ENCODE data around the gene RNGTT.
A peak's percentile ranks its signal among the peaks of the same experiment; 100 is the strongest.

Gene RNGTT

GRCh38 chr6:88650029-88650619 is 313.3 kb downstream of the RNGTT start:
- no peak for DNase-seq

GRCh38 chr6:88641178-88641903 is 322.1 kb downstream of the RNGTT start:
- DNase-seq = no peak

GRCh38 chr6:88637761-88638545 is 325.5 kb downstream of the RNGTT start:
- DNase-seq = no peak

- DNase-seq = no peak
Measured at GRCh38 chr6:88636871-88637270, 326.5 kb downstream of the RNGTT start.

DNA sequence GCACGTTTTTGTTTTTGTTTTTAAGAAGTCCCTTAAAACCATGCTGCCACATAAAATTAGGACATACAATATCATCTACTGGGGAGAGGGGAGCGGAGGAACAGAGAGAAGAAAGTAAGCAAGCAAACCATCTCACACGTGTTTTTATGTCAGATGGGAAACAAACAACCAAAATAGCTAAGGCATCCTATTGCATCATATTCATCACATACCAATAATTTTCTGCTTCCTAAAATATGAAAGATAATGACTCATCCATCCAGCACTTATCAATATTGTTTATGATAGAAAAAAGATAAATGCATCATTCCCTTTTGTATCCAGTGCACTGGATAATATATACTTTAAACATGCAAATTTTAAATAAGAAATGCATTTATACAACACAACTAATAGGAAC is 329.6 kb downstream of the RNGTT start:
- no peak for DNase-seq

- DNase-seq = no peak
Measured at GRCh38 chr6:88631830-88632229, 331.6 kb downstream of the RNGTT start.

GRCh38 chr6:88629838-88630494 is 333.5 kb downstream of the RNGTT start:
- no peak for DNase-seq

- DNase-seq = peak; percentile 77
Measured at GRCh38 chr6:88626460-88626859, 337.0 kb downstream of the RNGTT start.

GRCh38 chr6:88623531-88623930 is 339.9 kb downstream of the RNGTT start:
- no peak for DNase-seq

DNA sequence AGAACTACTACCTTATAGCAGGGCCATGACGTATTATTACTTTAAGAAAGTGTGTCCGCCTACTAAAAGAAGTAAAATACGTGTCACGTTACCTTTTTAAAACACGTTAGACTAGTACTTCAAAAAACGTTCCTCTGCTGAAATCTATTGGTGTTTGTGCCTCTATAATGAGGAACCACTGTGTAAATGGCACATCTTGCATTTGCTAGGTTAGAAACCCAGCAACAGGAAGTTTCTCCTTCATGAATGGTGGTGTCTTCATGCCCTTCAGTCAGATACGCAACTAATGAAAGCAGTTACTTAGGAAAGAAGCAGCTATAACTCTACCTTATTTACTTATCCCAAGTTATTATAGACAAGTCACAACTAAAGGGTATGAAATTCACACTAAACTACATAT is 343.5 kb downstream of the RNGTT start:
- DNase-seq = no peak

- no peak for DNase-seq
Measured at GRCh38 chr6:88616380-88616779, 347.0 kb downstream of the RNGTT start.

- no peak for DNase-seq
Measured at GRCh38 chr6:88614316-88614877, 349.0 kb downstream of the RNGTT start.

DNA sequence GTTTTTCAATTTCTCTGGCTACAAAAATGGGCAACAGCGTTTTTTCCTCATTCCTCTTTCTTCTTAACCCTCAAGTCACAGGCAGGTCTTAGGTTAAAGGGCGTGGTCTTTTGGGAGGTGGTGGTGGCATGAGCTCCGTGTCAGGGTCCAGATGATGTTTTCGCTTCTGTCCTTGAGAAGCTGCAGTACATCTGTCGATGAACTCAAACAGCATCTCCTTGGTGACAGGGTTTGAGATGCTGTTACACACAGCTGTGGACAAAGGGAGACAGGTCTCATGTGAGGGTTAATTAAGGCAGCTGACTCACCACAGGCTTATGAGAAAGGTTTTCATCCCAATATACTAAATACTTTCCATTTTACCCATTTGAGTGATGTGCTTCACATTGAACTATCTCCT is 350.8 kb downstream of the RNGTT start:
- DNase-seq = no peak

DNA sequence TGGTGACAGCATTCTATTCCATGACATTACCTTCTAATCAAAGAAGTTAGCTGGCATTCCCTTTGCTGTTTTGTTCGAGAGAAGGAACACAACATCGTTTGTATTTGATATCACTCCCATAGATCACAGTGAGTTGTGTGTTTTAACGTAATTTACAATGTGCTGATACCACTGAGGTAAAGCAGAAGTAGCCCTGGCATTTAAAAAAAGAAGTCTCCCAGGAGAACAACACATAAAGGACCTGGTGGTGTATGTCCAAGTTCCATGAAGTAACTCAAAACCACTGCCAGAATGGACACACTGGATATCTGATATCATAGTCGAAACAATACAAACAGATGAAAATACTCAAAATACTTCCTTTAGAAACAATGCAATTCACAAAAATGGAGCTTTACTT is 351.7 kb downstream of the RNGTT start:
- no peak for DNase-seq

DNA sequence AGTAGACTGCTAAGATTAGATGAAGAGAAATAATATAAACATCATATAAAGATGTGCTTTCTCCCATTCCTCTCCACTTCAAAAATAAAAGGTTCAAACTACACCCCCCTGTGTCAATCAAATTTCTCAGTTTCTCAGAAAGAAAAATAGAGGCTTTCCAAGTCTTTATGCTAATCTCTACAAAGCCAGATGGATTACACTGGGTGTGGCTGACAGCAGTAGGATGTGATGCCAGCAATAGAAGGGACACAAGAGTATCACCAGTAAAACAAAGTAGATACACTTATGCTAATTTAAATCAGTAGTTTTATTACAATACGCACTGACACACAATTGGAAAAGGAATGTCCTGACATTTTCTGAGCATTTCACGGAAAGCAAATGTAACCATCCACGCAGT is 353.4 kb downstream of the RNGTT start:
- DNase-seq = no peak

GRCh38 chr6:88605271-88605670 is 358.1 kb downstream of the RNGTT start:
- no peak for DNase-seq

DNA sequence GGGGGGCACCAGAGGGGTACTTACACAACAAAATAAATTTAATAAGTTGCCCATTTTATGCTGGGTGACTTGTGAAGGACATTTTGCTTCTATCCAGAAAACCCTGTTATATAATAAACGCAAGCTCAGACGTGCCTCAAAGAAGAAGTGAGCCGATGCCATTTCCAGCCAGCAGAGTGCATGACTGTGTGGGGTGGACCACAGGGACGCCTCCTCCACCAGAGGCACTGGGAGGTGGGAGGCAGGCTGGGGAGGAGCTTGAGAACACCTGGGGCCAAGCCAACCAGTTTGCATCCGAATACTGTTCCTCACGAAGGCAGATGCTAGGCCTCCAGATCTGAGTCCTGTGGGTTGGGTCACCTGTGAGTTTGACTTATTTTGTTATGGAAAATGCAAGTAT is 363.8 kb downstream of the RNGTT start:
- DNase-seq = no peak

DNA sequence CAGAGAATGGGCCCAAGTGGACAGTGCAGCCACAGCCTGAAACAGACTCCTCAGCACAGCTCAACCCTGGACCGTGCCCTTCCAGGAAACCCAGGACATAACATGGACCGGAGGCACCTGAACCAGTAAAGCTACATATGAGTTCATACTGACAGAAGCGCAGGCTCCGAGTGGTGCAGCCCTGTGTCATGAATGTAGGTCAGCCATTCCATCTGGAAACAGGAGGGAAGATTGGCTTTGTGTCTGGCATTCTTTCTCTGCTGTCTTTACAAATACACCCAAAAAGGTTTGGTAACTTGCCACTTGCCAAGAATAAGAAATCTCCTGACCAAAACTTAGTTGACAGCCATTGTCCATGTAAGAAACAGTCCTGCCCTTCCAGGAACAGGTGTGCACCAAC is 366.6 kb downstream of the RNGTT start:
- DNase-seq = no peak

DNA sequence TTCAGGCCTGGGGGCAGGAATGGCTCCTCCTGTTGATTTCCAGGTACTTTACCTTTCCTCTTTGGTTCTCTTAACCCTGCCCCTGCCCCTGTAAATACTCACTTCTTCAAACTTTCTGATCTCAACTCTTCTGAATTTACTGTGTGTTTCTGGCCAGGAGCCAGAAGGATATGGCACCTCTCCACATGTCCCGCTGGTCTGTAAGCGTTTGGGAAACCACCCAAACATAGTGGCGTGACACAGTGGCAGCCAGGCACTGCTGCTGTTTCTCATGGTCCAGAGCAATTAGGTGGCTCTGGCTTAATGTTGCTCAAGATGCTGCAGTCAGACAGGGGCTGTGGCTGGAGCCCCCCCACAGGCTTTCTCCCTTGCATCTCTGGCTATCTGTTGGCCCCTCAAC is 374.5 kb downstream of the RNGTT start:
- no peak for DNase-seq

- no peak for DNase-seq
Measured at GRCh38 chr6:88587150-88587520, 376.3 kb downstream of the RNGTT start.

DNA sequence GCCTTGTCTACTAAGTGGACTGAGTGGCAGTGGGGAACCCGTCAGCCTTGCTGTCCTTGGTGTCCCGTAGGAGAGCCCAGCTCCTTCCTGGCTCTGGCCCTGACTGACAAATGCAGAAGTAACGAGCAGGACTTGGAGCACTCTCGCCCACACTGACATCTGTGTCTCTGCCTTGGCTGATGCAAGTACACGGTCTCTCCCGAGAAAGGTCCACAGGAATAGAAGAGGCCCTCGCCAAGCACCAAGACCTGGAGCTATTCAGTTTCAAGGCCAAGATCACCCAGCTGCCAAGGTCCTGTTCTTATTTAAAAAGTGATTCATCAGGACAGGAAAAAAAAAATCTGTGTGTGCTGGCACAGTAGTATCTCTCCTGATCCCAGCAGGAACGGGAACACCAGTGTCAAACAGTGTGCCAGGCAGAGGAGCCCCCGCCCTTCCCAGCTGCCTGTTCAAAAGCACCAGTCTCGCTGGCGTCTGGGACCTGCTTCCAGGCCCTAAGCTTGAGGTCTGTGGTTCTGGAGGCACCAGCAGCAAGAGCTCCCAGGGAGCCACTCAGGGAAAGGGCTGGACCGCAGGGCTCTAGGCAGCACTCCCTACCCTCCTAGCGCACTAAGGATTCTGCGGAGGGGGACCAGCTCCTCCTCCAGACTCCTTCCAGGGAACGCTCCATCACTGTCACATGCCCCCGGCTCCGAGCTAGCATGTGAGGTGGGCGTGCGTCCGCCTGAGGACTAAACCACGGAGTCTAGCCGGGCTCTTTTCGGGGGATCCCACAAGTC is 376.9 kb downstream of the RNGTT start:
- no peak for DNase-seq

DNA sequence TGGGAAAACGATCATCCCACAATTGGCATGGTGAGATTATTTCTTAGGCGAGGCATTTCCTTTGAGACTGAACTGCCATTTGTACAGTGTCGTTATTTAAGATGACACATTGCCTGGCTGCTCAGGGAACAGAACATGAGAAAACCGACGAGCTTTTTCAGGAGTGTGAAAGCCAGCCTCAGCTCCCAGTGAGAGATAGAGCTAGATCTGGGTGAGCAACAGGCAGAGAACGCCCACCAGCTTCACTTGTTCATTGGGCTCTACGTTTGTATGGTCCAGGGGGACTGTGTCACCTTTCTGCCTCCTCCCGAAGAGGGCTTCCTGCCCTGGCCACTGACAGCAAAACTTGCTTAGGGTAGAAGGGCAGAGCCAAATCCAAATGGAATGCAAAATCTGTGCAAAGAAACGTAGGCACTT is 378.1 kb downstream of the RNGTT start:
- no peak for DNase-seq

Measured in NCI-H1436 treated with DMSO at 0.1 percent for 48 hours (cell line).